NOMO-1 (cell line): ENCODE data around the gene KITLG.
"Not testable (repeated sequence)": the region's sequence is repeated elsewhere in the genome, so short reads cannot be mapped to it uniquely, and the experiment has no call there.

ENCODE experiments used
- DNase-seq, 2 experiments: peaks; one replicate each; lab custom pipeline; 2025; ENCODE audit not compliant: unreplicated experiment in 2 of 2; lab: John Stamatoyannopoulos, UW

KITLG gene

DNA sequence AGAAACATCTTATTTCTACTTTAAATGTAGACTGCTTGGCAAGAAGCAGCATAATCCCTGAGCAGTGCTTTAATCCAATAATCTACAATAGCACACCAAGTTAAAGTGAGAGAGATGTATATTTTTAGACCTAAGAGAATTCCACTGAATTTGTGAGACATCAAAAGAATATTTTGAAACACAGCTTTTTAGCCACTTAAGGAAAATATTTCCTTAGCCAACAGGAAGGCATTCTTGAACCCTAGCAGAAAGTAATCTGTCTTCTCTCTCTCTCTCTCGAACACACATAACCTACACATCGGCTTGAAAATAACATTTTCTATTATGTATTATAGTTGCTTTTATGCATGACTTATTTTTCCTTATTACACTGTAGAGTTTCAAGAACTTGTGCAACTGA, 34.0 kb downstream of the KITLG start:
- DNase-seq = no peak

- no peak for DNase-seq
Measured at GRCh38 chr12:88544991-88545980, 35.0 kb downstream of the KITLG start.

GRCh38 chr12:88539893-88540292, 40.4 kb downstream of the KITLG start:
- no peak for DNase-seq

DNA sequence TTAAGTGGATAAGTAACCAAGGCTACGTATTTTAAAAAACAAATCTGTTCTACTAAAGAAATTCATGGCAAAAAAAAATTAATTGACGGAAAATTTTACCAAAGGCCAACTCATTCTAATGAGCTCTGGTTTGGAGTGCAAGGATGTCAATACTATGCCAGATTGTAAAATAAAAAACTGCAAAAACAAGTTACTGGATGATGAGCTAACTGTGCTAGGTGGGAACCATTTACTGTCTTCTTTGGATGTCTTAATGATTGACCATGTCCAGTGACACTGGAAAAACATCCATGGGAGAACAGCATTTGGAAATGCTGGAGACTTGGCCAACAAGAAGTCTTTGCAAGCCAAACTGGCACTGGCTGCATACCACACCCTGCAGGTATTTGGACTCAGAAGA, 41.6 kb downstream of the KITLG start:
- DNase-seq = no peak

- peak in 1 of 2 experiments; percentile 57 for DNase-seq
Measured at GRCh38 chr12:88538250-88538649, 42.0 kb downstream of the KITLG start.

DNA sequence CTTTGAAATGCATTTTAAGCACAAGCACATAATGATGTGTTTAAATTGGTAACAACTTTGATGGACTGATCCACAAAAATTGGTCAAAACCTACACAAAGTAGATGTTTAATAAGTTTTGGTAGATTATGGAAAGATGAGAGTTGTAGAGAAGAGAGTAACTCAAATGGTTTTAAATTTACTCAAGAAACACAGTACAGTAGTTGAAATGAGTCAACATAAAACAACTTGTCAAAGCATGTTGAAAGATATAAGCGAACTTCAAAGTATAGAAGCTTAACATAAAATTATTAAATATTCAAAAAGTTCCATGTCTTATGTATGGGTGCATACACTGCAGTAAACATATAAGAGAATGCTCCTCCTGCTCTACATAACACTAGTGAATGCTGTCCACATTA, 49.4 kb downstream of the KITLG start:
- DNase-seq = no peak

DNA sequence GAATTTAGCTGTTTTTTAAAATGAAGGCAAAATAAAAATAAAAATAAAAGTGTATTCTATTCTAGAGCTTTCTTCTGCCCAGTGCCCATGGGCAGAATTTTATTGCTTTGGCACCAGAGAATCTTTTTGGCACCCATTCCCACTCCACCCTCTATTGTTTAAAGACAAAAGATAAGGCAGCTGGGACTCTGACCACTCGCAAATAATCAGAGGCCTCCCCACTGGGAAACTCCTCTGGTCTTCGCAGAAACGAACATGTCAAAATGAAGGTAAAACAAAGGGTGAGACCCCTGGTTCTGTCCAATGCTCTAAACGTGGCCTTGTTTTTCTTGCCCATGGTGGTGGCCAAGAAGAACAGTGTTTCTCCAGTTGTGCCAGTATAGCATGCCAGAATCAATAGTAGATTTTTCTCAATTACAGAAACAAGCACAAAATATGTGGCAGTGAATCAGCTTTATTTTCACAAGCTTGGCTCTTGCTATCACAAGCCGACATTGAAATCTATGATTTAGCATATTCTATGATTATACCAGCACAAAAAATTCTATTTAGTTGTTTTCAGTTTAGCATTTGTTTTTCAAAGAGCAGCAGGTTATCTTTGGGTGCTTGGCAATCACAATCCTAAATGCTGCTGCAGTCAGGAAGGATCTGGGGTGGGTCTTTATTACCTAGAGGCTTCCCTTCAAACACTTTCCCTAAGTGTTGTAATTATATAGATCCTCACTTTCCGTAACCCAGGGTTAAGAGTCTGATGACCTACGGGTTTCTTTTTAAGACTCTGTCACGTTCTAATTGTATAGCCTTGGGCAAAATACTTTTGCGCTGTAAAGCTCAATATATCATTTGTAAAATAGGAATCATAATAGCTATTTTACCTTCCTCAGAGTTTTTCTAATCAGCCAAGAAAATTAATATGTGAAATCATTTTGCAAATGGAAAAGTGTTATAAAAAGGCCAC, 50.5 kb downstream of the KITLG start:
- DNase-seq = no peak

- DNase-seq = no peak
Measured at GRCh38 chr12:88522961-88523360, 57.3 kb downstream of the KITLG start.

DNA sequence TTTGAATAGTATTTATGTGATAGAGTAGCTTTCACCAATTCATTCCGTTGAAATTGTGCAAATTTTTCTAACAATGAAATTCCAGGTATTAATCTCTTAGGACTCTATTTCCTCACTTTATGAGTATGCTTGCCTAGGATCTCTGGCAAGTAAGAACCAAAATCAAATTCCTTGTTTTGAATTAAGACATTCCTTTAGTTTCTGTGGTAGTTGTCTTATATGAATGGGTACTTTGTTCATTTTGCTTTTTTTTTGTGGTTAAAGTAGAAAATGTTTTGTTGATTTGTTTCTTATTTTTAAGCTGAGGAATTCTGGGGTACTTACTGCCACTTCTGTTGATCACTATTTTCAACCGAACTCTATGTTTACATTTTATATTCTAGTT, 59.8 kb downstream of the KITLG start:
- no peak for DNase-seq

- DNase-seq = no peak
Measured at GRCh38 chr12:88519802-88520435, 60.4 kb downstream of the KITLG start.

- peak; percentile 25 to 44 for DNase-seq
Measured at GRCh38 chr12:88518863-88519403, 61.3 kb downstream of the KITLG start.

DNA sequence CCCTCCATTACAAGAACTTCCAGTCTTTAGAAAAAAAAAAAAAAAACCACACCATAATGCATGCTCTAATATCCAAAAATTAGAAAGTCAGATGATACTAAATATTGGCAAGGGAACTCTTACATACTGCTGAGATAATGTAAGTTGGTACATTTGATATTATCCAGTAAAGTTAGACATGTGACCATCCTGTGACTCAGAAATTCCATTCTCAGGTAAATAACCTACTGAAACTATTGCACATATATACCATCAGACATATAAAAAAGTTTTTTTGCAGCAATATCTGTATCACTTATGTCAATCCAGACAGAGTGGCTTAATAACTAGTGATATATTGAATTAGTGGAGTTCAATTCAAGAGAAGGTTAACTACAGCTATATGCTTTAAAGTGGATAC, 63.5 kb downstream of the KITLG start:
- DNase-seq = no peak

DNA sequence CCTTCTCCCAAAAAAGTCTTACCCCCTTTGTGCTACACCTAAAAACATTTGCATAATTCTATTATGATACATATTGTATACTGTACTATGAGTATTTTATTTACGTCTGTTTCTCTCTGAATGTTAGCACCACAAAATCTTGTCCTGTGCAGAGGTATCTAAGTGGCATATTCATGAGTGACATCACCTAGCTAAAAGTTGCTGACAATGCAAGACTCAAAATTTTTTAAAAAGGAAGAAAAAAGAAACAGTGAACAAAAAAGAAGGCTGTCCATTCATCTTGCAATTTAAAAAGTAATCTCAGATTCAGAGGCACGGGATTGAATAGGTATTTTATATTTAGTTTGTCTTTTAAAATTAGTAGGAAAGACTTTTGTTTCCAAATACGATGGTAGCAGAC, 69.4 kb downstream of the KITLG start:
- DNase-seq = no peak

DNA sequence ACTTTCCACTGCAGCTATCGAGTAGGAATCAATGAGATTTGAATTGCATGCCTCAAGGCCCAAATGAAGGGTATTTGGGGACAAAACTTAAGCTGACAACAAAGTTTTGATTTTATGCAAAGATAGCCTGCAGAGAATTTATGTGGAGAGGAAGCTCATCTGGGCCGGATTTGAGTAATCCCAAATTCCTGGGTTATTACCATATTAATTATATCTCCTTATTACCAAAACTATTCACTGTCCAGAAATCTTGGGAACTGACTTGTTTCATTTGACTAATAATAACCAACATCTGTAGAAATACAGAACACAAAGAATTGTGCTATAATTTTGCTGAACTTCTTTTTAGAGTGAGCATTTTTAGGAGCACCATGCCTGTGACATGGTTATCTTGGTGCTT, 70.4 kb downstream of the KITLG start:
- no peak for DNase-seq

DNA sequence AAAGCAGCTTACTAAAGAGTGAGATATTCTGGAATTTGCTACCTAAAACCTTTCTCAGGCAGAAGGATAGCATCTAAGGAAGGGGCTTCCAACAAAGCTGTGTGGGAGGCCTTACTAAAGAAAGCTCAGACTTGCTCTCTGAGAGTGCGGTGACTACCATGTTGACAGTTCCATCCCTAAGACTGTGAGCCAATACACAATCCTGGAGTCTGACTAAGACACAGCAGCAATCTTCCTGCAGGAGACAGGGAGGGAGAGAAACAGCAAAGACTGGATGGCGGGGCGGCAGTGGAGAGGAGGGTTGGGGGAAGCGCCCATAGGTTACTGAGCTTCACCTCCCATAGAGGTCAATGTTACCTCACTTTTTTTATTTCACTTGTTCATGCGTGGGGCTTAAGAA, 70.9 kb downstream of the KITLG start:
- DNase-seq = no peak

GRCh38 chr12:88507851-88508250, 72.4 kb downstream of the KITLG start:
- DNase-seq = not testable (repeated sequence)

GRCh38 chr12:88507270-88507669, 73.0 kb downstream of the KITLG start:
- no peak for DNase-seq

DNA sequence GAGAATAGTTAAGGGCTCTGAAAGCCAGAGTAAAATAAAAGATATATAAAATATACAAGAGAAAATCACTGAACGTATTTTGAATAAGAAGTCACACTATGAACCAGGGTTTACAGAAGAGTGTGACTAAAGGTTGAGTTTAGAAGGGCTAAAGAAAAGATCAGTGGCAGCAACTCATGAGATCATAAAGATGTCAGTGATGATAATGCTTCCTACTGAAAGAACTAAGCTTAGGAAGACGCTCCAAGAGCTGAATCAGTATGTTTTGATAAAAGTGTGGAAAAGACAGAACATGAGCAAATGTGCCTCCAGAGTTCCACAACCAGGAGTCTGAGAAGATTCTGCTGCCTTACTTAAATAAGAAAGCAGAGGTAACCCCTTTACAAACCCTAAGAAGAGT, 74.6 kb downstream of the KITLG start:
- DNase-seq = no peak

- no peak for DNase-seq
Measured at GRCh38 chr12:88503281-88503703, 77.0 kb downstream of the KITLG start.
